T-helper 17 cell (primary cell): ENCODE data around the gene PRPSAP2. TPM values are rescaled to one million over a fixed set of nuclear protein-coding genes. Genes with fewer than 3 reads are reported as not detected.
A peak's percentile ranks its signal among the peaks of the same experiment; 100 is the strongest.
"Not testable (repeated sequence)": the region's sequence is repeated elsewhere in the genome, so short reads cannot be mapped to it uniquely, and the experiment has no call there.

Experiments
- ATAC-seq: fragments of 150-1000 bp; cut with Tn5 transposase; 2 replicates; pipeline ENCODE4 v1.10.0; 2021; ENCODE audit warnings: mild to moderate bottlenecking, moderate library complexity
- DNase-seq, 3 donors: peaks; one replicate each; pipeline versions ENCODE4 v3.0.0 to v3.0.0-alpha.2; 2020 to 2021
- H3K9me3 ChIP-seq: one replicate; pipeline ENCODE4 v1.7.0; 2013; ENCODE audit warnings: low read length, mild to moderate bottlenecking; ENCODE audit not compliant: control insufficient read depth, poor library complexity, severe bottlenecking
- H3K27ac Mint-ChIP-seq: one replicate; pipeline ENCODE4 v1.8.0; 2022; ENCODE audit warnings: mild to moderate bottlenecking, moderate library complexity, mixed read lengths
- H3K27me3 Mint-ChIP-seq: one replicate; pipeline ENCODE4 v1.8.0; 2022; ENCODE audit warnings: mixed read lengths
- H3K36me3 Mint-ChIP-seq: one replicate; pipeline ENCODE4 v1.8.0; 2022; ENCODE audit warnings: low read depth, mixed read lengths
- H3K4me1 Mint-ChIP-seq: one replicate; pipeline ENCODE4 v1.8.0; 2022; ENCODE audit warnings: mild to moderate bottlenecking, mixed read lengths
- H3K4me3 Mint-ChIP-seq: one replicate; pipeline ENCODE4 v1.8.0; 2022; ENCODE audit warnings: mild to moderate bottlenecking, moderate library complexity, mixed read lengths
- total RNA-seq, 4 donors: library from RNA in 2 of 4; stranded (reverse) in 2 of 4; gene quantifications; one replicate each; pipeline ENCODE4 v1.2.3 and lab custom pipeline; 2022 to 2026

PRPSAP2 gene
- total RNA-seq, 2 donors from 2014 or later: 26.3 to 27.9 TPM

GRCh38 chr17:18910326-18910725 is 52.4 kb downstream of the PRPSAP2 start:
- no peak for ATAC-seq
- no peaks in the 10 kb centered on the region for H3K9me3 ChIP-seq
- Mint-ChIP-seq H3K27ac (no peak overlapping the region), H3K4me3 (no peak overlapping the region), H3K36me3 (peaks cover 4% of the 10 kb centered on the region), H3K27me3 (no peaks in the 10 kb centered on the region), H3K4me1 (no peaks in the 10 kb centered on the region)
- DNase-seq: no peak

GRCh38 chr17:18910881-18911280 is 53.0 kb downstream of the PRPSAP2 start:
- ATAC-seq: no peak
- Mint-ChIP-seq H3K4me3 (no peak overlapping the region), H3K27ac (no peak overlapping the region), H3K4me1 (no peaks in the 10 kb centered on the region), H3K27me3 (no peaks in the 10 kb centered on the region), H3K36me3 (peaks cover 6% of the 10 kb centered on the region)
- no peaks in the 10 kb centered on the region for H3K9me3 ChIP-seq
- DNase-seq: no peak

GRCh38 chr17:18916816-18917500 is 59.0 kb downstream of the PRPSAP2 start:
- Mint-ChIP-seq H3K27ac (peak overlapping the region; percentile 47), H3K4me3 (no peak overlapping the region), H3K27me3 (no peaks in the 10 kb centered on the region), H3K36me3 (peaks cover 10% of the 10 kb centered on the region), H3K4me1 (peaks cover 37% of the 10 kb centered on the region)
- ATAC-seq: no peak
- no peaks in the 10 kb centered on the region for H3K9me3 ChIP-seq
- no peak for DNase-seq

GRCh38 chr17:18917506-18918032 is 59.6 kb downstream of the PRPSAP2 start:
- Mint-ChIP-seq H3K27me3 (no peaks in the 10 kb centered on the region), H3K27ac (peak overlapping the region; percentile 47), H3K4me3 (no peak overlapping the region), H3K4me1 (peaks cover 41% of the 10 kb centered on the region), H3K36me3 (peaks cover 7% of the 10 kb centered on the region)
- no peaks in the 10 kb centered on the region for H3K9me3 ChIP-seq
- DNase-seq (no peak), ATAC-seq (no peak)

GRCh38 chr17:18919963-18920362 is 62.0 kb downstream of the PRPSAP2 start:
- peaks cover 41% of the 10 kb centered on the region for H3K4me1 Mint-ChIP-seq
- no peaks in the 10 kb centered on the region for H3K27me3 Mint-ChIP-seq
- peak overlapping the region; percentile 7 for H3K4me3 Mint-ChIP-seq
- ATAC-seq (no peak), DNase-seq (no peak)
- H3K9me3 ChIP-seq: no peaks in the 10 kb centered on the region
- peaks cover 6% of the 10 kb centered on the region for H3K36me3 Mint-ChIP-seq
- H3K27ac Mint-ChIP-seq: peak overlapping the region; percentile 37

- Mint-ChIP-seq H3K27me3 (no peaks in the 10 kb centered on the region), H3K4me1 (peaks cover 44% of the 10 kb centered on the region), H3K4me3 (peak overlapping the region; percentile 33), H3K36me3 (peaks cover 8% of the 10 kb centered on the region), H3K27ac (peak overlapping the region; percentile 57)
- no peaks in the 10 kb centered on the region for H3K9me3 ChIP-seq
- DNase-seq: no peak
- ATAC-seq: no peak
These were observed 63.0 kb downstream of the PRPSAP2 start for GRCh38 chr17:18920911-18921441.

- H3K9me3 ChIP-seq: no peaks in the 10 kb centered on the region
- H3K27me3 Mint-ChIP-seq: no peaks in the 10 kb centered on the region
- H3K4me3 Mint-ChIP-seq: peak overlapping the region; percentile 33
- peak overlapping the region; percentile 57 for H3K27ac Mint-ChIP-seq
- DNase-seq: no peak
- no peak for ATAC-seq
- peaks cover 44% of the 10 kb centered on the region for H3K4me1 Mint-ChIP-seq
- H3K36me3 Mint-ChIP-seq: peaks cover 8% of the 10 kb centered on the region
These were observed 63.6 kb downstream of the PRPSAP2 start for GRCh38 chr17:18921485-18921884.

GRCh38 chr17:18921912-18922451 is 64.1 kb downstream of the PRPSAP2 start:
- H3K27me3 Mint-ChIP-seq: no peaks in the 10 kb centered on the region
- H3K4me1 Mint-ChIP-seq: peaks cover 41% of the 10 kb centered on the region
- H3K4me3 Mint-ChIP-seq: peak overlapping the region; percentile 39
- ATAC-seq: no peak
- no peaks in the 10 kb centered on the region for H3K9me3 ChIP-seq
- peak overlapping the region; percentile 57 for H3K27ac Mint-ChIP-seq
- no peak for DNase-seq
- H3K36me3 Mint-ChIP-seq: peaks cover 8% of the 10 kb centered on the region

- peaks cover 40% of the 10 kb centered on the region for H3K4me1 Mint-ChIP-seq
These were observed 64.7 kb downstream of the PRPSAP2 start for GRCh38 chr17:18922596-18922995.

GRCh38 chr17:18925187-18925586 is 67.3 kb downstream of the PRPSAP2 start:
- ATAC-seq (no peak), DNase-seq (no peak)
- Mint-ChIP-seq H3K27me3 (no peaks in the 10 kb centered on the region), H3K27ac (no peak overlapping the region), H3K4me3 (no peak overlapping the region), H3K36me3 (peaks cover 3% of the 10 kb centered on the region), H3K4me1 (peaks cover 21% of the 10 kb centered on the region)
- H3K9me3 ChIP-seq: no peaks in the 10 kb centered on the region

More at GRCh38 chr17:18922596-18922995, 64.7 kb downstream of the PRPSAP2 start:
- not testable (repeated sequence) for H3K27ac Mint-ChIP-seq, H3K9me3 ChIP-seq, DNase-seq, H3K36me3 Mint-ChIP-seq, ATAC-seq, H3K4me3 Mint-ChIP-seq, H3K27me3 Mint-ChIP-seq

GRCh38 chr17:18928628-18929125 is 70.7 kb downstream of the PRPSAP2 start:
- no peak for ATAC-seq
- no peak overlapping the region for H3K4me3 Mint-ChIP-seq
- H3K27ac Mint-ChIP-seq: no peak overlapping the region

GRCh38 chr17:18932360-18933055 is 74.6 kb downstream of the PRPSAP2 start:
- DNase-seq (no peak), ATAC-seq (peak; percentile 65)
- Mint-ChIP-seq H3K36me3 (no peaks in the 10 kb centered on the region), H3K27me3 (no peaks in the 10 kb centered on the region), H3K4me3 (no peak overlapping the region), H3K4me1 (peaks cover 12% of the 10 kb centered on the region), H3K27ac (no peak overlapping the region)
- no peaks in the 10 kb centered on the region for H3K9me3 ChIP-seq

More at GRCh38 chr17:18928628-18929125, 70.7 kb downstream of the PRPSAP2 start:
- DNase-seq: no peak
- Mint-ChIP-seq H3K27me3 (no peaks in the 10 kb centered on the region), H3K4me1 (peaks cover 15% of the 10 kb centered on the region), H3K36me3 (peaks cover 3% of the 10 kb centered on the region)
- H3K9me3 ChIP-seq: no peaks in the 10 kb centered on the region
